ENCODE results near the gene TBL1Y. TPM values are rescaled to one million over a fixed set of nuclear protein-coding genes. Genes with fewer than 3 reads are reported as not detected.

The TBL1Y gene
- total and polyA plus RNA-seq, 2 of the 4 experiments (the other 2 are of a cell fraction), result not detected

DNA sequence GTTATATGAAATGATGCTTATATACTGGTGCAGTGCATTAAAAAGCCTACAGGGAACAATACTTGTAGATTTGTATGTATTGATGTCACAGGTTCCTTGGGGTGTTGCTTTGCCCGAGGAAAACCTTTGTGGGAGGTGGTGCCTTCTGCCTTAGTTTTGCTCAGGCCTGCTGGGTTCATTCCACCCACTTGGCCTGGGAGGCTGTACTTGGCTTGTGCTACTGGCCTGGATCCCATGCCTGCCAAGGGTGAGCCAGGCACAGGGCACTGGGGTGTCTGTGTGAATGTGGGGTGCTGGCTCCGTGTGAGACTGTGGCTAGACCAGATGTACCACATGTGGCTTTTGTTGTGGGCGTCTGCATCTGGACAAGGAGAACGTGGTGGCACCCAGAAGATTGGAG, 17.8 kb downstream of the TBL1Y start:
- Histone ChIP-seq H3K56ac (ENCODE audit: extremely low read depth, insufficient read depth, low read length) (no peak overlapping the region), H2BK20ac (ENCODE audit: low read depth, low read length) (no peak overlapping the region), H3K9ac (ENCODE audit: low read depth, low read length) (no peak overlapping the region), H3K27me3 (ENCODE audit: control insufficient read depth, insufficient read depth, low read length) (no peaks in the 10 kb centered on the region), H3K4ac (ENCODE audit: low read depth, low read length) (no peak overlapping the region), H2BK15ac (ENCODE audit: low read depth, low read length) (no peak overlapping the region), H3K36me3 (ENCODE audit: control insufficient read depth, insufficient read depth, low read length) (no peaks in the 10 kb centered on the region), H3K9me1 (ENCODE audit: insufficient read depth, low read length) (no peaks in the 10 kb centered on the region), H2BK120ac (ENCODE audit: low read depth, low read length) (no peak overlapping the region), H3K4me1 (ENCODE audit: control insufficient read depth, insufficient read depth, low read length) (no peaks in the 10 kb centered on the region), H2BK5ac (ENCODE audit: low read depth, low read length, poor library complexity, severe bottlenecking) (no peak overlapping the region), H4K20me1 (ENCODE audit: insufficient read depth, low read length) (no peaks in the 10 kb centered on the region), H3K18ac (ENCODE audit: low read depth, low read length) (no peak overlapping the region), H3K23ac (ENCODE audit: low read depth, low read length) (no peak overlapping the region), H2AK9ac (replicated peaks; ENCODE audit: low read depth, low read length, poor library complexity) (no peak overlapping the region), H3K4me2 (ENCODE audit: low read depth, low read length) (no peak overlapping the region), H4K8ac (ENCODE audit: low read depth in 2 of 2, low read length in 2 of 2) (no peak overlapping the region), H3K4me3 (ENCODE audit: insufficient read depth, low read depth, low read length) (no peak overlapping the region), H4K91ac (ENCODE audit: insufficient read depth, low read depth, low read length) (no peak overlapping the region), H2AFZ (replicated peaks; ENCODE audit: low read length, poor library complexity) (no peak overlapping the region), H2AK5ac (ENCODE audit: low read depth, low read length) (no peak overlapping the region), H3K79me1 (ENCODE audit: low read depth in 1 of 2, low read length in 2 of 2) (no peaks in the 10 kb centered on the region), H4K5ac (ENCODE audit: low read depth, low read length) (no peak overlapping the region), H3K14ac (replicated peaks; ENCODE audit: low read depth, low read length) (no peak overlapping the region), H3K9me3 (ENCODE audit: control insufficient read depth, insufficient read depth, low read length) (no peaks in the 10 kb centered on the region), H3K27ac (ENCODE audit: insufficient read depth, low read length) (no peak overlapping the region)
- dilution Hi-C loops (cut with HindIII; ENCODE audit: low sequenced_read_pairs, unreplicated experiment) (no loop called here), in situ Hi-C loops (cut with MboI; ENCODE audit: low sequenced_read_pairs) (no loop called here), intact Hi-C loops (cut with micrococcal nuclease) (no loop called here)
- ATAC-seq (ENCODE audit: low read depth), result no peak
- TF ChIP-seq RFX5 (IDR thresholded peaks at IDR 0.05; ENCODE audit: low read depth, low read length) (no peak), POLR2A (IDR thresholded peaks at IDR 0.05; ENCODE audit: low read depth, low read length) (no peak), CHD1 (IDR thresholded peaks at IDR 0.05; ENCODE audit: low read depth, low read length) (no peak), MXI1 (IDR thresholded peaks at IDR 0.05; ENCODE audit: borderline replicate concordance, low read depth, low read length) (no peak), CEBPB (IDR thresholded peaks at IDR 0.05; ENCODE audit: low read depth, low read length) (no peak), BHLHE40 (IDR thresholded peaks at IDR 0.05; ENCODE audit: low read depth, low read length) (no peak), SMC3 (IDR thresholded peaks at IDR 0.05; ENCODE audit: low read depth, low read length) (no peak), MAZ (IDR thresholded peaks at IDR 0.05; ENCODE audit: borderline replicate concordance, low read depth, low read length) (no peak)
- TF ChIP-seq, protein P1, sequence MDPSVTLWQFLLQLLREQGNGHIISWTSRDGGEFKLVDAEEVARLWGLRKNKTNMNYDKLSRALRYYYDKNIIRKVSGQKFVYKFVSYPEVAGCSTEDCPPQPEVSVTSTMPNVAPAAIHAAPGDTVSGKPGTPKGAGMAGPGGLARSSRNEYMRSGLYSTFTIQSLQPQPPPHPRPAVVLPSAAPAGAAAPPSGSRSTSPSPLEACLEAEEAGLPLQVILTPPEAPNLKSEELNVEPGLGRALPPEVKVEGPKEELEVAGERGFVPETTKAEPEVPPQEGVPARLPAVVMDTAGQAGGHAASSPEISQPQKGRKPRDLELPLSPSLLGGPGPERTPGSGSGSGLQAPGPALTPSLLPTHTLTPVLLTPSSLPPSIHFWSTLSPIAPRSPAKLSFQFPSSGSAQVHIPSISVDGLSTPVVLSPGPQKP (IDR thresholded peaks at IDR 0.05; ENCODE audit: borderline replicate concordance, low read depth, low read length), result no peak
- TF ChIP-seq, protein P2, sequence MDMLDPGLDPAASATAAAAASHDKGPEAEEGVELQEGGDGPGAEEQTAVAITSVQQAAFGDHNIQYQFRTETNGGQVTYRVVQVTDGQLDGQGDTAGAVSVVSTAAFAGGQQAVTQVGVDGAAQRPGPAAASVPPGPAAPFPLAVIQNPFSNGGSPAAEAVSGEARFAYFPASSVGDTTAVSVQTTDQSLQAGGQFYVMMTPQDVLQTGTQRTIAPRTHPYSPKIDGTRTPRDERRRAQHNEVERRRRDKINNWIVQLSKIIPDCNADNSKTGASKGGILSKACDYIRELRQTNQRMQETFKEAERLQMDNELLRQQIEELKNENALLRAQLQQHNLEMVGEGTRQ (IDR thresholded peaks at IDR 0.05; ENCODE audit: low read depth, low read length), result no peak
- DNase-seq, result no peak
- no TSS peak for BruUV-seq (replicated peaks)
- ChIA-PET CTCF (no interaction called here), POLR2A (ENCODE audit: unreplicated experiment) (no interaction called here)
- WGBS, 2 experiments (ENCODE audit: extremely low coverage in 2 of 2, insufficient read length in 1 of 2), result no CpG with 5 or more reads among the region's 4 CpGs

Data from IMR-90 (cell line).